ENCODE measurements around the gene JARID2.
A peak's percentile ranks its signal among the peaks of the same experiment; 100 is the strongest.

Gene JARID2

DNA sequence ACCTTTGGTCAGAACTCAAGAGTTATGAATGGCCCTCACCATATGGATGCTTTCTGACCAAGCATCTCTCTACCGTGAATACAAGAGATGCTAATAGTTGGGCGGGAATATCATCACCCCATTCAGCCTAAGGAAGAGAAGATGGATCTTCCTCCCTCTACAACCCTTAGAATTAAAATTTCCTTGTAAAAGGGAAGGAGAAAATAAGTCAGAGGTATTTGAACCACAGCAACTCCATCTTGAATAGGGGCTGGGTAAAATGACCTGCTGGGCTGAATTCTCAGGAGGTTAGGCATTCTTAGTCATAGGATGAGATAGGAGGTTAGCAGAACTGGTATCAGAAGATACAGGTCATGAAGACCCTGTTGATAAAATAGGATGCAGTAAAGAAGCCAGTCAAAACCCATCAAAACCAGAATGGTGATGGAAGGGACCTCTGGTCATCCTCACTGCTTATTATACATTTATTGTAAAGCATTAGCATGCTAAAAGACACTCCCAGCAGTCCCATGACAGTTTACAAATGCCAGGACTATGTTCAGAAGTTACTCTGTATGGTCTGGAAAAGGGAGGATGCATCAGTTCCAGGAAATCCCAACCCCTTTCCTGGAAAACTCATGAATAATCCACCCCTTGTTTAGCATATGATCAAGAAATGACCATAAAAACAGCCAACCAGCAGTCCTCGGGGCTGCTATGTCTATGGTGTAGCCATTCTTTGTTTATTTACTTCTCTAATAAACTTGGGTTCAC lies 315.8 kb downstream of the JARID2 start:
- 92% methylated on average over 2 of the region's 3 CpGs for WGBS
- Histone ChIP-seq H2BK120ac (ENCODE audit: low read depth, low read length) (no peak overlapping the region), H3K4me2 (ENCODE audit: low read length, poor library complexity, severe bottlenecking) (no peak overlapping the region), H2AK5ac (ENCODE audit: low read length, severe bottlenecking) (no peak overlapping the region), H2AFZ (ENCODE audit: low read depth, low read length) (no peak overlapping the region), H3K23ac (ENCODE audit: low read length in 2 of 2) (no peak overlapping the region), H3K4me1 (ENCODE audit: control insufficient read depth, insufficient read depth, low read depth, low read length) (peaks cover 3% of the 10 kb centered on the region), H3K9me3 (ENCODE audit: control insufficient read depth, low read length) (no peaks in the 10 kb centered on the region), H3K79me1 (replicated peaks; ENCODE audit: low read length, poor library complexity, severe bottlenecking) (peaks cover 21% of the 10 kb centered on the region), H2BK15ac (ENCODE audit: low read depth, poor library complexity, severe bottlenecking) (no peak overlapping the region), H2BK12ac (ENCODE audit: low read length in 2 of 2) (no peak overlapping the region), H3K14ac (ENCODE audit: low read length in 2 of 2) (no peak overlapping the region), H2BK5ac (ENCODE audit: low read depth, low read length, poor library complexity, severe bottlenecking) (no peak overlapping the region), H3K36me3 (ENCODE audit: control insufficient read depth in 1 of 2, insufficient read depth in 2 of 2, low read depth in 1 of 2, low read length in 2 of 2) (no peaks in the 10 kb centered on the region), H3K18ac (ENCODE audit: low read depth in 1 of 2, low read length in 2 of 2) (peak overlapping the region in 1 of 2 experiments; percentile 43), H4K91ac (ENCODE audit: low read length) (no peak overlapping the region), H3K4me3 (ENCODE audit: insufficient read depth in 1 of 2, low read depth in 1 of 2, low read length in 2 of 2) (no peak overlapping the region), H3K9ac (ENCODE audit: low read length) (no peak overlapping the region), H3K27ac (ENCODE audit: low read length, poor library complexity, severe bottlenecking) (no peak overlapping the region), H3K4ac (ENCODE audit: low read depth in 1 of 2, low read length in 2 of 2) (peak overlapping the region in 1 of 2 experiments; percentile 28), H3K27me3 (ENCODE audit: control insufficient read depth in 1 of 2, insufficient read depth in 1 of 2, low read length in 2 of 2) (no peaks in the 10 kb centered on the region), H4K8ac (ENCODE audit: low read length) (no peak overlapping the region)
- peak; percentile 87 for DNase-seq

DNA sequence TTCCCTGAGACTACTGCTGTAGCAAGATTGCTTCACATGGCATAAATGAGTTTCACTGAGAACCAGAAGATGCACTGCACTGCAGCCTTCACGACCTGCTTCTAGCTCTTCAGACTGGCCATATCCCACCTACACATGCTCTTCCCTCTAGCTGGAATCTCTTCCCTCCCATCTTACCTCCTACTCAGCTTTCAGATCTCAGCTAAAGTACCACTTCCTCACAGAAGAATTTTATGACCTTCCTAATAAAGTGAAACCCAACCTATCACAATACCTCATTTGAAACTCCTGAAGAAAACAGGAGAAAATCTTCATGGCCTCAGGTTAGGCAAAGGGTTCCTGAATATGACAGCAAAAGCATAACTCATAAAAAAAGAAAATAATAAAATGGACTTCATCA lies 317.1 kb downstream of the JARID2 start:
- H3K9me3 ChIP-seq (ENCODE audit: control insufficient read depth, low read length), result no peaks in the 10 kb centered on the region
- no peak overlapping the region for H3K14ac ChIP-seq (ENCODE audit: low read length in 2 of 2)
- WGBS, result 98% methylated on average over 1 of the region's 1 CpG
- H3K4me3 ChIP-seq (ENCODE audit: insufficient read depth in 1 of 2, low read depth in 1 of 2, low read length in 2 of 2), result no peak overlapping the region
- no peak overlapping the region for H2BK15ac ChIP-seq (ENCODE audit: low read depth, poor library complexity, severe bottlenecking)
- peak overlapping the region in 1 of 2 experiments; percentile 14 for H2BK12ac ChIP-seq (ENCODE audit: low read length in 2 of 2)
- H3K4ac ChIP-seq (ENCODE audit: low read depth in 1 of 2, low read length in 2 of 2), result no peak overlapping the region
- no peak overlapping the region for H4K91ac ChIP-seq (ENCODE audit: low read length)
- no peak overlapping the region for H2BK5ac ChIP-seq (ENCODE audit: low read depth, low read length, poor library complexity, severe bottlenecking)
- H4K8ac ChIP-seq (ENCODE audit: low read length), result no peak overlapping the region
- H2BK120ac ChIP-seq (ENCODE audit: low read depth, low read length), result no peak overlapping the region
- H3K9ac ChIP-seq (ENCODE audit: low read length), result no peak overlapping the region
- DNase-seq, result no peak
- no peak overlapping the region for H2AK5ac ChIP-seq (ENCODE audit: low read length, severe bottlenecking)
- no peak overlapping the region for H3K23ac ChIP-seq (ENCODE audit: low read length in 2 of 2)
- no peak overlapping the region for H3K4me2 ChIP-seq (ENCODE audit: low read length, poor library complexity, severe bottlenecking)
- peak overlapping the region in 1 of 2 experiments; percentile 37 for H3K18ac ChIP-seq (ENCODE audit: low read depth in 1 of 2, low read length in 2 of 2)
- H3K27ac ChIP-seq (ENCODE audit: low read length, poor library complexity, severe bottlenecking), result no peak overlapping the region
- peaks cover 26% of the 10 kb centered on the region for H3K79me1 ChIP-seq (replicated peaks; ENCODE audit: low read length, poor library complexity, severe bottlenecking)
- H2AFZ ChIP-seq (ENCODE audit: low read depth, low read length), result no peak overlapping the region
- peaks cover 4% of the 10 kb centered on the region for H3K4me1 ChIP-seq (ENCODE audit: control insufficient read depth, insufficient read depth, low read depth, low read length)
- no peaks in the 10 kb centered on the region for H3K27me3 ChIP-seq (ENCODE audit: control insufficient read depth in 1 of 2, insufficient read depth in 1 of 2, low read length in 2 of 2)
- no peaks in the 10 kb centered on the region for H3K36me3 ChIP-seq (ENCODE audit: control insufficient read depth in 1 of 2, insufficient read depth in 2 of 2, low read depth in 1 of 2, low read length in 2 of 2)

DNA sequence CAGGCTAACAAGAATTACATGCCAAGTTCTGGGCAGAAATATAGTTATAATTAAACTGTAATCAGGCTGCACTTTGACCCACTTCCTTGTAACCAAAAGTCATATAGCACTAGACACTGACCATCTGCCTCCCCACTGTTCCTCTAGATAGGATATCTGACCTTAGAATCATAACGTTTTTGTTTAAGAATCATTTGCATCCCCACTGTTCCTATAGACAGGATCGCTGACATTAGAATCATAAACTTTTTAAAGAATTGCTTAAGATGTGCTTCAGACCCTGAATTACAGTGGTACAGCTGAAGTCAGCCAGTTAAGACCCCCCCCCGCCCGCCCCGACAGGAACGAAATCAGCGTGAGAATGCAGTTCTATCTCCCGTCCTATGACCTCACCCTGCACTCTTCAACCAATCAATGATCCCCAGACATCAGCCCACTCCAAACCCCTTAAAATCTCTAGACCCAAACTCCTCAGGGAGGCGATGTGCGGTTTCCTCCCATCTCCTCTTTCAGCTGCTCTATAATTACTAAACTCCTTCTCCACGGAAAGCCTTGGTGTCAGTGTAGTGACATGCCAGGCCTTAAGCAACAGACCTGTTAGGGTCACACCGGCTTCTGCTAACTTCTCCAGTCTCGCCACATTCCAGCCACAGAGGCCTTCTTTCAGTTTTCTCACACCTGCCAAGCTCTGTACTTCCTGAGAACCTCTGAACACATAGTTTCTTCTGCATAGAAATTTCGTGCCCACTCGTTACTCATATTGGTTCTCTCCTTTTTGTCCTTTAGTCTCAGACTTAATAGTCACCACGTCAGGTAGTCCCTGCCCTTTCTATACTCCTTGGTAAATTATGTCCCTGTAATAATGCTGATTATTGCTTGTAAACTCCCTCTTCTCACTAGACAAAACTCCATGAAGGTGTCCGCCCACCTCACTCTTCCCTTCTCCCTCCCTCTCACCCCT lies 323.4 kb downstream of the JARID2 start:
- Histone ChIP-seq H4K91ac (ENCODE audit: low read length) (no peak overlapping the region), H2BK120ac (ENCODE audit: low read depth, low read length) (no peak overlapping the region), H4K8ac (ENCODE audit: low read length) (no peak overlapping the region), H3K79me1 (replicated peaks; ENCODE audit: low read length, poor library complexity, severe bottlenecking) (peaks cover 24% of the 10 kb centered on the region), H3K27ac (ENCODE audit: low read length, poor library complexity, severe bottlenecking) (no peak overlapping the region), H2AK5ac (ENCODE audit: low read length, severe bottlenecking) (no peak overlapping the region), H3K4me3 (ENCODE audit: insufficient read depth in 1 of 2, low read depth in 1 of 2, low read length in 2 of 2) (no peak overlapping the region), H2BK5ac (ENCODE audit: low read depth, low read length, poor library complexity, severe bottlenecking) (no peak overlapping the region), H2BK12ac (ENCODE audit: low read length in 2 of 2) (no peak overlapping the region), H2AFZ (ENCODE audit: low read depth, low read length) (no peak overlapping the region), H3K36me3 (ENCODE audit: control insufficient read depth in 1 of 2, insufficient read depth in 2 of 2, low read depth in 1 of 2, low read length in 2 of 2) (no peaks in the 10 kb centered on the region), H3K18ac (ENCODE audit: low read depth in 1 of 2, low read length in 2 of 2) (peak overlapping the region in 1 of 2 experiments; percentile 21), H3K4me1 (ENCODE audit: control insufficient read depth, insufficient read depth, low read depth, low read length) (peaks cover 7% of the 10 kb centered on the region), H2BK15ac (ENCODE audit: low read depth, poor library complexity, severe bottlenecking) (no peak overlapping the region), H3K9ac (ENCODE audit: low read length) (no peak overlapping the region), H3K4me2 (ENCODE audit: low read length, poor library complexity, severe bottlenecking) (no peak overlapping the region), H3K4ac (ENCODE audit: low read depth in 1 of 2, low read length in 2 of 2) (no peak overlapping the region), H3K27me3 (ENCODE audit: control insufficient read depth in 1 of 2, insufficient read depth in 1 of 2, low read length in 2 of 2) (no peaks in the 10 kb centered on the region), H3K9me3 (ENCODE audit: control insufficient read depth, low read length) (no peaks in the 10 kb centered on the region), H3K14ac (ENCODE audit: low read length in 2 of 2) (no peak overlapping the region), H3K23ac (ENCODE audit: low read length in 2 of 2) (no peak overlapping the region)
- WGBS, result 77% methylated on average over 16 of the region's 17 CpGs
- DNase-seq, result no peak

DNA sequence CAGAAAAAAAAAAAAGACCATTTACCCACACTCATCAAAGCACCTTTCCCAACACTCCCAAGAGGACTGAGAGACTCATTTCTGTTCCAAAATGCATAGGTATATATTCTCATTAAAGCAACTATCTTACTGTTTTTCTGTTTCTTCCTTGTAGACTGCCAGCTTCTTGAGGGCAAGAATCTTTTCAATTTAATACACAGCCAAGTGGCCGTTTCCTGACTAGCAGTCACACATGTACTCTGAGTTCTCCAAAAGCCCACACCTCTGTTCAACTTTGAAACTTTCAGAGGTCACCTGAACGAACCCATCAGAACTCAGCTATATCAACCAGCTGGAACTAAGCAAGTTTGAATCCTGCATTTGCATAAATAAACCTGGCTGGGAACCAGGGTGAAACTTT lies 324.3 kb downstream of the JARID2 start:
- WGBS, result 94% methylated on average over 2 of the region's 2 CpGs
- H3K4me1 ChIP-seq (ENCODE audit: control insufficient read depth, insufficient read depth, low read depth, low read length), result peaks cover 4% of the 10 kb centered on the region
- no peak overlapping the region for H2BK15ac ChIP-seq (ENCODE audit: low read depth, poor library complexity, severe bottlenecking)
- H3K27ac ChIP-seq (ENCODE audit: low read length, poor library complexity, severe bottlenecking), result no peak overlapping the region
- H2BK12ac ChIP-seq (ENCODE audit: low read length in 2 of 2), result no peak overlapping the region
- H2BK5ac ChIP-seq (ENCODE audit: low read depth, low read length, poor library complexity, severe bottlenecking), result no peak overlapping the region
- no peak overlapping the region for H2BK120ac ChIP-seq (ENCODE audit: low read depth, low read length)
- no peak overlapping the region for H3K14ac ChIP-seq (ENCODE audit: low read length in 2 of 2)
- peaks cover 24% of the 10 kb centered on the region for H3K79me1 ChIP-seq (replicated peaks; ENCODE audit: low read length, poor library complexity, severe bottlenecking)
- no peak overlapping the region for H3K4me3 ChIP-seq (ENCODE audit: insufficient read depth in 1 of 2, low read depth in 1 of 2, low read length in 2 of 2)
- no peaks in the 10 kb centered on the region for H3K27me3 ChIP-seq (ENCODE audit: control insufficient read depth in 1 of 2, insufficient read depth in 1 of 2, low read length in 2 of 2)
- H2AFZ ChIP-seq (ENCODE audit: low read depth, low read length), result no peak overlapping the region
- no peak overlapping the region for H3K18ac ChIP-seq (ENCODE audit: low read depth in 1 of 2, low read length in 2 of 2)
- no peak overlapping the region for H3K4me2 ChIP-seq (ENCODE audit: low read length, poor library complexity, severe bottlenecking)
- H3K36me3 ChIP-seq (ENCODE audit: control insufficient read depth in 1 of 2, insufficient read depth in 2 of 2, low read depth in 1 of 2, low read length in 2 of 2), result no peaks in the 10 kb centered on the region
- no peak overlapping the region for H2AK5ac ChIP-seq (ENCODE audit: low read length, severe bottlenecking)
- no peak overlapping the region for H4K8ac ChIP-seq (ENCODE audit: low read length)
- no peaks in the 10 kb centered on the region for H3K9me3 ChIP-seq (ENCODE audit: control insufficient read depth, low read length)
- H3K4ac ChIP-seq (ENCODE audit: low read depth in 1 of 2, low read length in 2 of 2), result no peak overlapping the region
- H3K9ac ChIP-seq (ENCODE audit: low read length), result no peak overlapping the region
- no peak overlapping the region for H3K23ac ChIP-seq (ENCODE audit: low read length in 2 of 2)
- DNase-seq, result no peak
- no peak overlapping the region for H4K91ac ChIP-seq (ENCODE audit: low read length)

Measured in mesenchymal stem cell (in vitro differentiated cells and primary cell).